Liver (tissue), 9 donors: ENCODE measurements around the gene NGB. TPM values are rescaled to one million over a fixed set of nuclear protein-coding genes. Genes with fewer than 3 reads are reported as not detected.

ENCODE experiments used
- DNase-seq: peaks from one replicate; pipeline ENCODE4 v3.0.0-alpha.2; 2017; ENCODE audit warnings: low spot score
- H3K27ac ChIP-seq, 2 donors: one replicate each; pipeline ENCODE4 v1.7.0; 2013; ENCODE audit warnings: inconsistent platforms in 2 of 2, low read length in 2 of 2, control low read depth in 1 of 2, low read depth in 1 of 2, mild to moderate bottlenecking in 1 of 2
- H3K27me3 ChIP-seq, 4 donors: one replicate each; pipeline versions ENCODE4 v1.6.1 to v1.7.0; 2013; ENCODE audit warnings: low read length in 3 of 4, inconsistent platforms in 1 of 4, mild to moderate bottlenecking in 1 of 4, moderate library complexity in 1 of 4; ENCODE audit not compliant: control insufficient read depth in 4 of 4, insufficient read depth in 4 of 4
- H3K36me3 ChIP-seq, 4 donors: one replicate each; pipeline versions ENCODE4 v1.6.1 to v1.7.0; 2013; ENCODE audit warnings: low read length in 3 of 4, mild to moderate bottlenecking in 3 of 4, low read depth in 1 of 4, moderate library complexity in 1 of 4; ENCODE audit not compliant: control insufficient read depth in 4 of 4, insufficient read depth in 3 of 4
- H3K4me1 ChIP-seq, 4 donors: one replicate each; pipeline versions ENCODE4 v1.6.1 to v1.7.0; 2013; ENCODE audit warnings: low read length in 3 of 4, mild to moderate bottlenecking in 3 of 4, moderate library complexity in 1 of 4; ENCODE audit not compliant: control insufficient read depth in 4 of 4, insufficient read depth in 4 of 4
- H3K4me3 ChIP-seq, 3 donors: one replicate each; pipeline versions ENCODE4 v1.6.1 to v1.7.0; 2013; ENCODE audit warnings: low read length in 3 of 3, control low read depth in 1 of 3, low read depth in 1 of 3, mild to moderate bottlenecking in 1 of 3
- H3K9ac ChIP-seq, 2 donors: one replicate each; pipeline ENCODE4 v1.7.0; 2013; ENCODE audit warnings: low read length in 2 of 2, mild to moderate bottlenecking in 2 of 2, moderate library complexity in 2 of 2, control low read depth in 1 of 2, low read depth in 1 of 2
- H3K9me3 ChIP-seq, 4 donors: one replicate each; pipeline versions ENCODE4 v1.6.1 to v1.7.0; 2013; ENCODE audit warnings: low read length in 3 of 4; ENCODE audit not compliant: control insufficient read depth in 4 of 4
- ATF3 ChIP-seq: IDR thresholded peaks from 2 replicates; pipeline ENCODE4 v1.6.1; 2016; ENCODE audit warnings: antibody characterized with exemption
- CTCF ChIP-seq: fragments of 150-350 bp; IDR thresholded peaks from 2 replicates; pipeline ENCODE4 v1.5.1; 2017; ENCODE audit warnings: improper control_type of control experiment, low read depth, low read length; ENCODE audit not compliant: missing input control
- EGR1 ChIP-seq, 2 donors: IDR thresholded peaks; 2 replicates each; pipeline ENCODE4 v1.6.1; 2016 to 2018; ENCODE audit warnings: antibody characterized with exemption in 2 of 2, low read depth in 2 of 2
- FOXA2 ChIP-seq: IDR thresholded peaks from 2 replicates; pipeline ENCODE4 v1.6.1; 2016; ENCODE audit warnings: antibody characterized with exemption
- GABPA ChIP-seq, 2 donors: IDR thresholded peaks in 1 of 2; conservative IDR thresholded peaks in 1 of 2; 2 replicates each; pipeline ENCODE4 v1.6.1; 2016; ENCODE audit warnings: antibody characterized with exemption in 2 of 2, mild to moderate bottlenecking in 1 of 2, moderate library complexity in 1 of 2
- HNF4A ChIP-seq, 2 donors: conservative IDR thresholded peaks; 2 replicates each; pipeline ENCODE4 v1.6.1; 2016; ENCODE audit warnings: antibody characterized with exemption in 2 of 2, mild to moderate bottlenecking in 2 of 2
- HNF4G ChIP-seq: IDR thresholded peaks from 2 replicates; pipeline ENCODE4 v1.6.1; 2016; ENCODE audit warnings: antibody characterized with exemption
- JUND ChIP-seq, 2 donors: IDR thresholded peaks; 2 replicates each; pipeline ENCODE4 v1.6.1; 2016; ENCODE audit warnings: antibody characterized with exemption in 2 of 2
- MAX ChIP-seq: IDR thresholded peaks from 2 replicates; pipeline ENCODE4 v1.6.1; 2016; ENCODE audit warnings: antibody characterized with exemption
- NR2F2 ChIP-seq: IDR thresholded peaks from 2 replicates; pipeline ENCODE4 v1.6.1; 2016; ENCODE audit warnings: antibody characterized with exemption
- SP1 ChIP-seq: IDR thresholded peaks from 2 replicates; pipeline ENCODE4 v1.6.1; 2018; ENCODE audit warnings: antibody characterized with exemption, mild to moderate bottlenecking
- TAF1 ChIP-seq: conservative IDR thresholded peaks from 2 replicates; pipeline ENCODE4 v1.6.1; 2016; ENCODE audit warnings: antibody characterized with exemption, mild to moderate bottlenecking
- YY1 ChIP-seq: IDR thresholded peaks from 2 replicates; pipeline ENCODE4 v1.6.1; 2016; ENCODE audit warnings: antibody characterized with exemption, mild to moderate bottlenecking
- WGBS: extraction: QIAGEN DNeasy Blood & Tissue Kit; methylation state at CpG from one replicate; pipeline ENCODE4 v1.1.7; 2013; 5-methylcytosine and 5-hydroxymethylcytosine counted together
- polyA plus RNA-seq, 2 donors: library from polyadenylated mRNA; stranded (reverse) in 1 of 2; unstranded in 1 of 2; fragments of 200-250 nt in 1 of 2; fragments of >200 nt in 1 of 2; fragmentation: Nextera tagmentation in 1 of 2; extraction: Ambion mirVana in 1 of 2; gene quantifications; one replicate each; pipeline versions ENCODE4 v1.2.1 to v1.2.3, GENCODE V29; 2013 to 2015
- total RNA-seq, 2 donors: library from RNA; depleted of rRNA; stranded (reverse); fragments of >200 nt; gene quantifications; one replicate each; pipeline ENCODE4 v1.2.3, GENCODE V29; 2014
- donor health status: healthy.
- donor health status: healthy.
- donor health status: healthy.
- donor health status: healthy.
- donor health status: healthy.

NGB gene
- total and polyA plus RNA-seq, 4 donors, result not detected

- 95% methylated on average over 5 of the region's 5 CpGs for WGBS
- Histone ChIP-seq H3K27ac (no peak overlapping the region), H3K36me3 (peaks cover 8 to 55% (median 35%) of the 10 kb centered on the region in 4 donors), H3K9me3 (no peaks in the 10 kb centered on the region), H3K4me3 (no peak overlapping the region), H3K27me3 (no peaks in the 10 kb centered on the region), H3K9ac (no peak overlapping the region), H3K4me1 (no peaks in the 10 kb centered on the region)
- TF ChIP-seq FOXA2, result no peak
- TF ChIP-seq JUND (IDR thresholded peaks at IDR 0.05), result no peak
- no peak for TF ChIP-seq HNF4G
- no peak for TF ChIP-seq HNF4A (conservative IDR thresholded peaks at IDR 0.05)
- TF ChIP-seq EGR1 (IDR thresholded peaks at IDR 0.05; ENCODE audit: low read depth in 2 of 2), result no peak
- no peak for TF ChIP-seq ATF3
- no peak for TF ChIP-seq NR2F2
- no peak for TF ChIP-seq MAX
- TF ChIP-seq CTCF, result no peak
- no peak for TF ChIP-seq TAF1
- TF ChIP-seq YY1, result no peak
- DNase-seq, result no peak
Observed at GRCh38 chr14:77284466-77284865, 13.5 kb upstream of the NGB start.

- no peaks in the 10 kb centered on the region for H3K4me1 ChIP-seq
- no peaks in the 10 kb centered on the region for H3K27me3 ChIP-seq
- H3K27ac ChIP-seq, result no peak overlapping the region
- H3K4me3 ChIP-seq, result no peak overlapping the region
- H3K9ac ChIP-seq, result no peak overlapping the region
- DNase-seq, result no peak
- TF ChIP-seq SP1, result no peak
- no peak for TF ChIP-seq HNF4A (conservative IDR thresholded peaks at IDR 0.05)
- TF ChIP-seq FOXA2, result no peak
- no peak for TF ChIP-seq CTCF
- TF ChIP-seq GABPA (IDR thresholded peaks at IDR 0.05 in 1 of 2, conservative IDR thresholded peaks at IDR 0.05 in 1 of 2), result no peak
- TF ChIP-seq YY1, result no peak
- TF ChIP-seq EGR1 (IDR thresholded peaks at IDR 0.05; ENCODE audit: low read depth in 2 of 2), result no peak
- no peak for TF ChIP-seq JUND (IDR thresholded peaks at IDR 0.05)
- TF ChIP-seq HNF4G, result no peak
- TF ChIP-seq MAX, result no peak
- peaks cover 8 to 59% (median 37%) of the 10 kb centered on the region in 4 donors for H3K36me3 ChIP-seq
- 95% methylated on average over 4 of the region's 4 CpGs for WGBS
- H3K9me3 ChIP-seq, result no peaks in the 10 kb centered on the region
Observed at GRCh38 chr14:77284066-77284465, 13.1 kb upstream of the NGB start.
